G401.6 (cell line): Measurements from ENCODE around the gene STARD3NL.

Experiments
- FAIRE-seq: peaks from 2 replicates; lab custom pipeline; 2012; peaks lifted over from hg19 to GRCh38; lab: Jason Lieb, UNC

Gene STARD3NL

DNA sequence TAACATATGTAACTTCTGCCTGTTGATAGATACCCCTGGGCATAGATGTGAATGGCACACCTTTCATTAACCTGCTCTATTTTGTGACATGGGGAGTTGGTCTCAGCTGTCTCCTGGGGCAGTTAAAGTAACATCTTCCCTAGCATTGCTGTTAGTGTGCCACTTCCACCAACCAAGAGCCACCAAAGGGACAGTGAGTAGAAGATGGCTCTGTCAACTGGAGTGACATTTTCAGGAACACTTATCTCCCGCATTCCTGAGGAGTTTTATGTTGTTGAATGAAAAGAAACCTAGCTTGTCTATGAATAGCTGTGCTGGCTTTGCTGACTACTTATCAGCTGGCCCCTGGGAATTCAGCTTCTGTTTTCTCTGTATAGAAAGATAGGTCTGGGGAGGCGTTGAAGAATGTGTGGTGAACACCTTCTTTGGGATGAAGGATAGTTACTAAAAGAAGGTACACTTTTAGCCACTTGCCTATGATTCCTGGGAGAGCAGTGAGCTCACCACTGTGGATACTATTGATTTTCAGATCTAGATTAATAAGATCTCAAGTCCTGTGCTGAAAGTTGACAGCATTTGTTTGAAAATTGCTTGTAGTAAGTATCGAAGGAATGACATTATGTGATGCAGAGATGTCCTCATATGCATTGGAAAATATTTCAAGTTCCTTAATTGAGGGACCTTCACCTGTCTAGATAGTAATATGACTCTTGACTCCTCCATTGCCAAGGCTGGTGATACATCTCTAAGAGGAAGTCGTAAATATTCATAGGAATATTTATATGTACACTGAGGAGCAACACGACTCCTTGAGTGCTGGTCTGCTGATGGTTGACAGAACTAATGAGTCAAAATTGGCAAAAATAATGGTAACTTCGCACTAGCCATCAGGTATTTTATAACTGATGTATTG is 7.6 kb downstream of the STARD3NL start:
- FAIRE-seq = no peak

- FAIRE-seq = no peak
These were observed 8.7 kb downstream of the STARD3NL start for GRCh38 chr7:38186593-38187314.

- FAIRE-seq = no peak
These were observed 9.9 kb downstream of the STARD3NL start for GRCh38 chr7:38187794-38188440.

- FAIRE-seq = no peak
These were observed 11.3 kb downstream of the STARD3NL start for GRCh38 chr7:38189231-38189938.

DNA sequence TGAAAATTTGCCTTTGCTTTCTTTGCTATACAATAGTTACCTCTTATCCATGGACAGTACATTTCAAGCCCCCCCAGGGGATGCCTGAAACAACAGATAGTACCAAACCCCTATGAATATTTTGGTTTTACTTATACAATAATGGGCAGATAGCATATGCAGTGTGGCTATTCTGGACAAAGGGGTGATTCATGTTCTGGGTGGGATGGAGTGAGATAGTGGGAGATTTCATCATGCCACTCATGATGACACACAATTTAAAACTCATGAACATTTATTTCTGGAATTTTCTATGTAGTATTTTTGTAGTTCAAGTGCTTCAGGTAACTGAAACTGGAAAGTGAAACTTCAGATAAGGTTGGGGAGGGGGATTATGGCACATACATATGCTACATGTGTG is 12.0 kb downstream of the STARD3NL start:
- FAIRE-seq = no peak

DNA sequence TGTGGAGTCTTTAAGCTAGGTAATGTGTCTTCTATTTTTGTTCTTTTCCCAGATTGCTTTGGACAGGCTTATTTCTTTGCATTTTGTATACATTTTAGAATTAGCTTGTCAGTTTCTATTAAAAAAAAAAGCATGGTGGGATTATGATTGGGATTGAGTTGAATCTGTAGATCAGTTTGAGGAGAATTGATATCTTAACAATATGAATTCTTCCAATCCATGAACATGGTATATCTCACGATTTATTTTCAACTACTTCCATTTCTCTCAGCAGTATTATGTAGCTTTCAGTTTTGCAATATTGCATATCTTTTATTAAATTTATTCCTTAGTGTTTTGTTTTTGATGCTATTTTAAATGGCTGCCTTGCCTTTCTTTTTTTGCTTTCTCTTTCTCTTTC is 13.7 kb downstream of the STARD3NL start:
- FAIRE-seq = no peak

DNA sequence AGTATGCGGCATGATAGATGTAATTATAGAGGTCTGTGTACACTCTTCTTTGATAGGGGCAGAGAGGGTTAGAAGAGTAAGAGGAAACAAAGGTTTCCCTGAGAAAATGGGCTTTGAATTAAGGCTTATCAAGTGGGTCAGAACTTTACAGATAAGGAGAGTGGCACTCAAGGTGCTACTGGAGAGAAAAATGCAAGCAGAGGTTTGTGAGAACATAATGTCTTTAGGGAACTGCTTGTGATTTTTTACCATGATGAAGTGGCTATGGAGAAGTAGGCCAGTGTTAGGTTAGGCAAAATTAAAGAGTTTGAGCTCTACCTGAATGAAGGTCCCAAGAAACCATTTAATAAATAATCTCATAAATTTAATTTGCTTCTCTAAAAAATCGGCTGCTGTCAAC is 14.3 kb downstream of the STARD3NL start:
- no peak for FAIRE-seq

DNA sequence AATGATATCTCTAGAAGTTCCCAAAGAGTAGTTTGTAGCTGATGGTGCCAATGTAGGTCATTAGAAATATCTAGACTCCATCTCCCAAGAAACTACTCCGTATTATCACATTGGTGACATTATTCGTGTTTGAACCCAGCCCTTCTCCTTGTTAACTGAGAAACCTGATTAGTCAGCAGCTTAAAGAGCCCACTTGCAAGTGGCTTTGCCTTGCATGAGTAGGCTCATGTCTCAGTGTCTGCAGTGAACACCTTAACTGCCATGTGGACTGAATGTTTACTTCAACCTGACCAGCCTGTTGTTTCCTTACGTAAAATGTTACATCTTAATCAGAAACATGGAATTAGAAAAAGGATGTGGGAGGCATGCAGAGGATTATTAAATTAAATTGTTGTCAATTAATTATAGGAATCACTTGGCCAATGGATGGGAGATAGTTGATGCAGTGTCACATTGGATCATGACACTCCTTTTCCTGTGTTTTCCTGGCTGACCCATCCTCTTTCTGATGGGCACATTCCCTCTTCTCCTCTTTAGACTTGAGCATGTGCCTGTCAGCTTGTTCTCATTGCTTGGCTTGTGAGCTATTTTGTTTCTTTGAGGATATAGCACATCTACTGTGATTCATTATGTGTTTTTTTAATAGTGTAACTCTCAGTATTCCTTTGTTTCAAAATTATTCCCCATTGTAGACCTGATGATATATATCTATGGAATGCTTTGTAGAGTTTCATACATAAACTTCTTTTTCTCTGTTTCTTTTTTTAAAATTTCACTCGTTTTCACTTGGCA is 18.0 kb downstream of the STARD3NL start:
- FAIRE-seq = no peak

- FAIRE-seq = no peak
These were observed 20.3 kb downstream of the STARD3NL start for GRCh38 chr7:38198366-38198765.

- FAIRE-seq = no peak
These were observed 21.1 kb downstream of the STARD3NL start for GRCh38 chr7:38199154-38199553.

DNA sequence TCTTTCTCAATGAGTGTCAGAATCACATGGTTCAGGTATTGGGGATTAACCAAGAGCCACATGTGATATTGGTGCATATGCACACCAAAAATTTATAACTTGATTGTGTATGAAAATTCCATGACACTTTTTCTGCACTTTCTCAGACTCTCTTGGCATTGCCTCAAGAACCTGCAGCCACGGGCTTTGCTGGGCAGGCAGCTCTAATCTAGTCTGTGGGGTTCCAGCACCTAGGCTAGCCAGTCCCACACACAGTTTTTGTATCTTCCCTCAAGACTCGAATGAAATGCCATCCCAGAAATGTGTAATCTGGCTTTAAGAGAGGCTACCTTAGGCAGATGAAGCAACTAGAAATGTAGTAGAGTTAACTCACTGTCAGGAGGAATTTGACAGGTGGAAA is 21.7 kb downstream of the STARD3NL start:
- no peak for FAIRE-seq

- FAIRE-seq = no peak
These were observed 28.0 kb downstream of the STARD3NL start for GRCh38 chr7:38206071-38206470.

DNA sequence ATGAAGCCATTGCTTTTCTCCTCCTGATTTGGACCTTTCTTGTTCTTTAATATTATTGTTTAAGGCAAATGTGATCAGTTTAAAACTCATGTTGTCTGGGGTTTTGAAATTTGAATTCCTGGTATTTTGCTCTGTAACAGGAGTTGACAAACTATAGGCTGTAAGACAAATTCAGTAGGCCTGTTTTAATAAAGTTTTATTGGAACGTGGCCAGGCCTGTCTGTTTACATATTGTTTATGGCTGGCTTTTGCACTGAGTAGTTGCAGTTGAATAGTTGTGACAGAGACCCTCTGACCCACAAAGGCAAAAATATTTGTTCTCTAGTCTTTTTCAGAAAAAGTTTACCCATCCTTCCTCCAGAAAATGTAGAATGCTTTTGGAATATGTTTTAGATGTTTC is 29.8 kb downstream of the STARD3NL start:
- no peak for FAIRE-seq

- no peak for FAIRE-seq
These were observed 33.4 kb downstream of the STARD3NL start for GRCh38 chr7:38211486-38211885.

GRCh38 chr7:38211940-38212339 is 33.9 kb downstream of the STARD3NL start:
- no peak for FAIRE-seq

- FAIRE-seq = no peak
These were observed 37.1 kb downstream of the STARD3NL start for GRCh38 chr7:38215115-38215514.

- FAIRE-seq = peak; percentile 11
These were observed 38.0 kb downstream of the STARD3NL start for GRCh38 chr7:38215735-38216670.

- no peak for FAIRE-seq
These were observed 39.6 kb downstream of the STARD3NL start for GRCh38 chr7:38217672-38218071.

DNA sequence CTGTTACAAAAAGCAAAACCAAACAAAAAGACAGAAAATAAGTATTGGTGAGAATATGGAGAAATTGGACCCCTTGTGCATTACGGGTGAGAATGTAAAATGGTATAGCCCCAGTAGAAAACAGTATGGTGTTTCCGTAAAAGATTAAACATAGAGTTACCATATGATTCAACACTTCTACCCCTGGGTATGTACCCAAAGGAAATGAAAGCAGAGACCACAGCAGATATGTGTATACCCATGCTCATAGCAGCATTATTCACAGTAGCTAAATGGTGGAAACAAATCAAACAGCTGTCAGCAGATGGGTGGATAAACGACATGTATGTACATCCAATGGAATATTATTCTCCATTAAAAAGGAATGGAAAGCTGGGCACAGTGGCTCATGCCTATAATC is 42.4 kb downstream of the STARD3NL start:
- FAIRE-seq = no peak

DNA sequence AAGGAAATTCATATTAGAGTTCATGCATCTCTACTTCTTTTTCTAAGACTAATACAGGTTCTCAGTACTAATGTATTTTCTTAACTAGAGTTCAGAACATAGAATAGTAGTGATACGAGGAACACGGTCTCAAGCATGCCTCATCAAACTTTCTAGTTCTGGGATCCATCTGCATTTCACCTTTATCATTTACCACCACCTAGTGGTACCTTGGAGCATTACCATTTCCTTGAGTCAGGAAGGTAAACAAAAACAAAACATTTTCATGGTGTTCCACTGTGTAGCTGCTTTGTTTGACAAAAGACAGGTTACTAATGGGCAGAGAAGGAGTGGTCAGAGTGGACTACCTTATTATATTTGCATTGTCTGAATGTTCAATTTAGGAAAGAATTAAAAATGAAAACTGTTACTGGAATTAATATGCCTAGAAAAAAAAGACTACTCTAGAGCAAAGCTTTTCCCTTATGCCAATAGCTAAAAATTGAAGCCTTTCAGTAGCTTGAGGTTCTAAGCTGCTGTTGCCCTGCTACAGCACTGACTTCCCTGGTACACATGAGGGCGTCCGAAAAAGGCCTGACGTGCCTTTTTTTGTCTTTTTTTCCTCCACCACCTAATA is 44.5 kb downstream of the STARD3NL start:
- peak; percentile 95 for FAIRE-seq
